ENCODE results near the gene VPS8.

VPS8 gene

GRCh38 chr3:184927796-184928315 is 115.9 kb downstream of the VPS8 start:
- H3K4me3 ChIP-seq (replicated peaks; ENCODE audit: insufficient read depth, low read length), result no peak overlapping the region
- H3K27ac ChIP-seq (replicated peaks), result no peak overlapping the region
- TF ChIP-seq, protein P1, sequence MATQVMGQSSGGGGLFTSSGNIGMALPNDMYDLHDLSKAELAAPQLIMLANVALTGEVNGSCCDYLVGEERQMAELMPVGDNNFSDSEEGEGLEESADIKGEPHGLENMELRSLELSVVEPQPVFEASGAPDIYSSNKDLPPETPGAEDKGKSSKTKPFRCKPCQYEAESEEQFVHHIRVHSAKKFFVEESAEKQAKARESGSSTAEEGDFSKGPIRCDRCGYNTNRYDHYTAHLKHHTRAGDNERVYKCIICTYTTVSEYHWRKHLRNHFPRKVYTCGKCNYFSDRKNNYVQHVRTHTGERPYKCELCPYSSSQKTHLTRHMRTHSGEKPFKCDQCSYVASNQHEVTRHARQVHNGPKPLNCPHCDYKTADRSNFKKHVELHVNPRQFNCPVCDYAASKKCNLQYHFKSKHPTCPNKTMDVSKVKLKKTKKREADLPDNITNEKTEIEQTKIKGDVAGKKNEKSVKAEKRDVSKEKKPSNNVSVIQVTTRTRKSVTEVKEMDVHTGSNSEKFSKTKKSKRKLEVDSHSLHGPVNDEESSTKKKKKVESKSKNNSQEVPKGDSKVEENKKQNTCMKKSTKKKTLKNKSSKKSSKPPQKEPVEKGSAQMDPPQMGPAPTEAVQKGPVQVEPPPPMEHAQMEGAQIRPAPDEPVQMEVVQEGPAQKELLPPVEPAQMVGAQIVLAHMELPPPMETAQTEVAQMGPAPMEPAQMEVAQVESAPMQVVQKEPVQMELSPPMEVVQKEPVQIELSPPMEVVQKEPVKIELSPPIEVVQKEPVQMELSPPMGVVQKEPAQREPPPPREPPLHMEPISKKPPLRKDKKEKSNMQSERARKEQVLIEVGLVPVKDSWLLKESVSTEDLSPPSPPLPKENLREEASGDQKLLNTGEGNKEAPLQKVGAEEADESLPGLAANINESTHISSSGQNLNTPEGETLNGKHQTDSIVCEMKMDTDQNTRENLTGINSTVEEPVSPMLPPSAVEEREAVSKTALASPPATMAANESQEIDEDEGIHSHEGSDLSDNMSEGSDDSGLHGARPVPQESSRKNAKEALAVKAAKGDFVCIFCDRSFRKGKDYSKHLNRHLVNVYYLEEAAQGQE (IDR thresholded peaks at IDR 0.05; ENCODE audit: insufficient replicate concordance, low read depth), result no peak
- TF ChIP-seq GABPA (IDR thresholded peaks at IDR 0.05; ENCODE audit: low read depth), result no peak
- TF ChIP-seq, protein P2, sequence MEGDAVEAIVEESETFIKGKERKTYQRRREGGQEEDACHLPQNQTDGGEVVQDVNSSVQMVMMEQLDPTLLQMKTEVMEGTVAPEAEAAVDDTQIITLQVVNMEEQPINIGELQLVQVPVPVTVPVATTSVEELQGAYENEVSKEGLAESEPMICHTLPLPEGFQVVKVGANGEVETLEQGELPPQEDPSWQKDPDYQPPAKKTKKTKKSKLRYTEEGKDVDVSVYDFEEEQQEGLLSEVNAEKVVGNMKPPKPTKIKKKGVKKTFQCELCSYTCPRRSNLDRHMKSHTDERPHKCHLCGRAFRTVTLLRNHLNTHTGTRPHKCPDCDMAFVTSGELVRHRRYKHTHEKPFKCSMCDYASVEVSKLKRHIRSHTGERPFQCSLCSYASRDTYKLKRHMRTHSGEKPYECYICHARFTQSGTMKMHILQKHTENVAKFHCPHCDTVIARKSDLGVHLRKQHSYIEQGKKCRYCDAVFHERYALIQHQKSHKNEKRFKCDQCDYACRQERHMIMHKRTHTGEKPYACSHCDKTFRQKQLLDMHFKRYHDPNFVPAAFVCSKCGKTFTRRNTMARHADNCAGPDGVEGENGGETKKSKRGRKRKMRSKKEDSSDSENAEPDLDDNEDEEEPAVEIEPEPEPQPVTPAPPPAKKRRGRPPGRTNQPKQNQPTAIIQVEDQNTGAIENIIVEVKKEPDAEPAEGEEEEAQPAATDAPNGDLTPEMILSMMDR (IDR thresholded peaks at IDR 0.05; ENCODE audit: insufficient read depth, low read length), result no peak
- TF ChIP-seq SPI1 (IDR thresholded peaks at IDR 0.05; ENCODE audit: borderline replicate concordance, low read depth), result no peak
- no peak for TF ChIP-seq POLR2AphosphoS5 (IDR thresholded peaks at IDR 0.05; ENCODE audit: low read depth)
- DNase-seq (ENCODE audit: low read depth in 1 of 2, low spot score in 1 of 2), result no peak
- H3K27me3 ChIP-seq (ENCODE audit: insufficient read depth, poor library complexity, severe bottlenecking), result no peaks in the 10 kb centered on the region

GRCh38 chr3:184932777-184933176 is 120.8 kb downstream of the VPS8 start:
- TF ChIP-seq GABPA (IDR thresholded peaks at IDR 0.05; ENCODE audit: low read depth) (no peak), SPI1 (IDR thresholded peaks at IDR 0.05; ENCODE audit: borderline replicate concordance, low read depth) (no peak), POLR2AphosphoS5 (IDR thresholded peaks at IDR 0.05; ENCODE audit: low read depth) (no peak)
- TF ChIP-seq, protein P1 (IDR thresholded peaks at IDR 0.05; ENCODE audit: insufficient replicate concordance, low read depth), result no peak
- TF ChIP-seq, protein P2 (IDR thresholded peaks at IDR 0.05; ENCODE audit: insufficient read depth, low read length), result no peak
- DNase-seq (ENCODE audit: low read depth in 1 of 2, low spot score in 1 of 2), result no peak
- Histone ChIP-seq H3K27ac (replicated peaks) (no peak overlapping the region), H3K4me3 (replicated peaks; ENCODE audit: insufficient read depth, low read length) (no peak overlapping the region), H3K27me3 (ENCODE audit: insufficient read depth, poor library complexity, severe bottlenecking) (no peaks in the 10 kb centered on the region)

DNA sequence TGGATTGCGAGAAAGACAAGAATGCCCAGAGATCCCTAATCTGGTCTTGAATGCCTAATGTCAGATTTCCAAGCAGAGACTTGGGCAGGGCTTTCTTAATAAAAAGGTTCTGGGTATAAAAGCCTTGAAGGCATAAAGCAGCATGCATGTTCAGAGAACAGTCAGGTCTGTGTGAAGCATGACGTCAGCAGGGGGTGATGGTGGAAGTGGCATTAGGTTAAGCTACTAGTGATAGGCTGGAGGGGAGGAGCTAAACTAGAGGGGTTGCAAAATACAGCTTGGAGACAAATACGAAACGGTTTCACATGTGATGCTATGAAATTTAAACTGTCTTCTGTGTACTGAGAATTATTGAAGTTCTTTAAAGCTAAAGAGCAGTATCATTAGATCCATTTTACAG is 125.6 kb downstream of the VPS8 start:
- Histone ChIP-seq H3K27me3 (ENCODE audit: insufficient read depth, poor library complexity, severe bottlenecking) (no peaks in the 10 kb centered on the region), H3K4me3 (replicated peaks; ENCODE audit: insufficient read depth, low read length) (no peak overlapping the region), H3K27ac (replicated peaks) (no peak overlapping the region)
- no peak for DNase-seq (ENCODE audit: low read depth in 1 of 2, low spot score in 1 of 2)
- TF ChIP-seq SPI1 (IDR thresholded peaks at IDR 0.05; ENCODE audit: borderline replicate concordance, low read depth) (no peak), GABPA (IDR thresholded peaks at IDR 0.05; ENCODE audit: low read depth) (no peak), POLR2AphosphoS5 (IDR thresholded peaks at IDR 0.05; ENCODE audit: low read depth) (no peak)
- TF ChIP-seq, protein P1 (IDR thresholded peaks at IDR 0.05; ENCODE audit: insufficient replicate concordance, low read depth), result no peak
- TF ChIP-seq, protein P2 (IDR thresholded peaks at IDR 0.05; ENCODE audit: insufficient read depth, low read length), result no peak
